Activated naive CD4-positive, alpha-beta T cell treated with anti-CD3 and anti-CD28 coated beads, Interleukin-2, amount 50 U/mL, for 72 hours (primary cell): ENCODE data around the gene SMYD3. TPM values are rescaled to one million over a fixed set of nuclear protein-coding genes. Genes with fewer than 3 reads are reported as not detected.

Experiments
- total RNA-seq, 2 donors: library from RNA; stranded (reverse); gene quantifications; one replicate each; pipeline ENCODE4 v1.2.3, GENCODE V29; 2022

The SMYD3 gene
- total RNA-seq, 2 donors from 2014 or later = 18.5 to 30.1 TPM

Other genes with a start within 250 kb of the SMYD3 start
- gene TFB2M, start 59.0 kb upstream of the SMYD3 start, total RNA-seq = 10 to 100 TPM; 11.9 to 17.6 TPM
- gene CNST, start 59.2 kb upstream of the SMYD3 start, total RNA-seq = 10 to 100 TPM; 27.2 to 40.7 TPM
- gene SCCPDH, start 217.1 kb upstream of the SMYD3 start, total RNA-seq = 10 to 100 TPM; 13.5 to 32.3 TPM